Glomerular visceral epithelial cell (primary cell): ENCODE results near the gene SRGN.
"Not testable (repeated sequence)": the region's sequence is repeated elsewhere in the genome, so short reads cannot be mapped to it uniquely, and the experiment has no call there.

Source experiments
- DNase-seq: peaks from one replicate; pipeline ENCODE4 v3.0.0-alpha.2; 2016; ENCODE audit errors: extremely low spot score

Gene SRGN

DNA sequence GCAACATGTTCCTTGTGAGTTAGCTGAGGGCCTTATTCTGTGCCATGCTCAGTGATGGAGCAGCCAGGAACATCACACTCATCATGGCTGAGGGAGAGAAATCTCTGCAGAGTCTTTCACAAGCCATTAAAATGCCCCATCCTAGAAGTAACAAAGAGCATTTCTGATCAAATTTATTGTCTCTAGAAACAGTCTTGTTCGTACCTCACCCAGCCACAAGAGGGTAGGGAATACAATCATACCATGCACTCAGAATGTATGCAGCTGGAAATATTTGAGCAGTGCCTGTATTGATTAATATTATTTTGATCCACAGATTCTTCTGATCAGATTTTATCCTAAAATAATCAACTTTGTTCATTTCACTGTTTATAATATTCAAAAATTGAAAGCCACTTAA lies 53.4 kb downstream of the SRGN start:
- no peak for DNase-seq

DNA sequence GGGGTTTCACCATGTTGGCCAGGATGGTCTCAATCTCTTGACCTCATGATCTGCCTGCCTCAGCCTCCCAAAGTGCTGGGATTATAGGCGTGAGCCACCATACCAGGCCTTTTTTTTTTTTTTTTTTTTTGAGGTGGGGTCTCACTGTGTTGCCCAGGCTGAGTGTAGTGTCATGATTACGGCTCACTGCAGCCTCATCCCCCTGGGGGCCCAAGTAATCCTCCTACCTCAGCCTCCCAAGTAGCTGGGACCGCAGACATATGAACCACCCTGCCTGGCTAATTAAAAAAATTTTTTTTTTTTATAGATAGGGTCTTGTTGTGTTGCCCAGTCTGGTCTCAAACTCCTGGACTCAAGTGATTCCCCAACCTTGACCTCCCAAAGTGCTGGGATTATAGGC lies 54.2 kb downstream of the SRGN start:
- not testable (repeated sequence) for DNase-seq

- DNase-seq = no peak
Observed at GRCh38 chr10:69142983-69143382, 55.1 kb downstream of the SRGN start.

DNA sequence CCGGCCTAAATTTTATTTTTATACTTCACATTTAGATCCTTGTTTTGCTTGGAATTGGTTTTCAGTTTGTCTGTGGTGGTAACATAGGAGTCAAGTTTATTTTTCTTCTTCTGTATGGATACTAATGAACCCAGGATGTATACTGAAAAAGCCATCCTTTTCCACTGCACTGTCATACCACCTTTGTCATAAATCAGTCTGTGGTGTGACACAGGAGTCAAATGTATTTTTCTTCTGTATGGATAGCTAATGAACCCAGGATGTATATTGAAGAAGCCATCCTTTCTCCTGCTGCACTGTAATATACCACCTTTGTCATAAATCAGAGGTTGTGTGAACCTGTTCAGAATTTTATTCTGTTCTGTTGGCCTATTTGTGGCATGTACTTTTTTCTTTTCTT lies 57.4 kb downstream of the SRGN start:
- no peak for DNase-seq

DNA sequence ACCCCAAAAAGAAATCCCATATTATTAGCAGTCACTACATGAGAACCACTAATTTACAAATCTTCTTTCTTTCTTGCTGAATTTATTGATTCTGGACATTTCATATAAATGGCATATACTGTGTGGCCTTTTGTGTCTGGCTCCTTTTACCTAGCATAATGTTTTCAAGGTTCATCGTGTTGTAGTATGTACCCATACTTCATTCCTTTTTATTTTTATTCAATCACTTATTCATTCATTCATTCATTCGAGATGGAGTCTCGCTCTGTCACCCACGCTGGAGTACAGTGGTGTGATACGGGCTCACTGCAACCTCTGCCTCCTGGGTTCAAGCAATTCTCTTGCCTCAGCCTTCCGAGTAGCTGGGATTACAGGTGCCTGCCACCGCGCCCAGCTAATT lies 58.0 kb downstream of the SRGN start:
- DNase-seq = no peak

GRCh38 chr10:69146759-69147158 lies 58.9 kb downstream of the SRGN start:
- no peak for DNase-seq

DNA sequence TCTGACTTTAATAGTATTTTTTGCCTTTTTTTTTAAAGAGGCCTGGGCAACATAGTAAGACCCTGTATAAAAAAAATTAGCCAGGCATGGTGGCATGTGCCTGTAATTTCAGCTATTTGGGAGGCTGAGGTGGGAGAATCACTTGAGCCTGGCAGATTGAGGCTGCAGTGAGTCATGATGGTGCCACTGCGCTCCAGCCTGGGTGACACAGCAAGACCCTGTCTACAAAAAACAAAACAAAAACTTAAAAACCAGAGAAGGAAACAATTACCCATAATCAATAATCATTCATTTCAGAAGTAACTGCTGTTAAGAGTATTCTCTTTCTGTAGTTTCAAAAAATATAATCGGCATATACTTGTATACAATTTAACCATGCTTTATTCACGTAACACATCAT lies 64.1 kb downstream of the SRGN start:
- DNase-seq = no peak

- no peak for DNase-seq
Observed at GRCh38 chr10:69153227-69153626, 65.3 kb downstream of the SRGN start.
